ENCODE results near the gene MYCBP2. TPM values are rescaled to one million over a fixed set of nuclear protein-coding genes. Genes with fewer than 3 reads are reported as not detected.

Gene MYCBP2
- total RNA-seq, 1 experiment from 2014 or later, result 22.0 TPM

GRCh38 chr13:77026255-77026860 is 300.5 kb downstream of the MYCBP2 start:
- BruUV-seq (replicated peaks), result no TSS peak
- intact Hi-C loops (cut with micrococcal nuclease; ENCODE audit: unreplicated experiment), result no loop called here
- H3K36me3 Mint-ChIP-seq (ENCODE audit: insufficient read depth, unreplicated experiment), result peaks cover 15% of the 10 kb centered on the region
- H3K4me1 Mint-ChIP-seq (ENCODE audit: low read depth, unreplicated experiment), result peaks cover 8% of the 10 kb centered on the region
- peak overlapping the region; percentile 92 for H3K4me3 Mint-ChIP-seq (ENCODE audit: low read depth, unreplicated experiment)
- peak overlapping the region; percentile 81 for H3K27ac Mint-ChIP-seq (ENCODE audit: unreplicated experiment)
- DNase-seq, result peak; percentile 45
- CTCF ChIA-PET, result interaction anchor here (1.2 kb wide), 1 partner anchor 452 kb away, joined by 3 read pairs; no protein-coding TSS in a partner anchor
- no peaks in the 10 kb centered on the region for H3K27me3 Mint-ChIP-seq (ENCODE audit: unreplicated experiment)
- no peaks in the 10 kb centered on the region for H3K9me3 Mint-ChIP-seq (ENCODE audit: low read depth, unreplicated experiment)
- TF ChIP-seq CTCF (IDR thresholded peaks at IDR 0.05; ENCODE audit: unreplicated experiment), result no peak

- CTCF ChIA-PET, result no interaction called here
- DNase-seq, result no peak
- Mint-ChIP-seq H3K27me3 (ENCODE audit: unreplicated experiment) (no peaks in the 10 kb centered on the region), H3K9me3 (ENCODE audit: low read depth, unreplicated experiment) (no peaks in the 10 kb centered on the region), H3K4me1 (ENCODE audit: low read depth, unreplicated experiment) (peaks cover 5% of the 10 kb centered on the region), H3K27ac (ENCODE audit: unreplicated experiment) (no peak overlapping the region), H3K4me3 (ENCODE audit: low read depth, unreplicated experiment) (no peak overlapping the region), H3K36me3 (ENCODE audit: insufficient read depth, unreplicated experiment) (peaks cover 14% of the 10 kb centered on the region)
- intact Hi-C loops (cut with micrococcal nuclease; ENCODE audit: unreplicated experiment), result no loop called here
- no peak for TF ChIP-seq CTCF (IDR thresholded peaks at IDR 0.05; ENCODE audit: unreplicated experiment)
- BruUV-seq (replicated peaks), result no TSS peak
Observed at GRCh38 chr13:77022341-77022740, 304.6 kb downstream of the MYCBP2 start.

GRCh38 chr13:77019756-77020155 is 307.1 kb downstream of the MYCBP2 start:
- no peaks in the 10 kb centered on the region for H3K27me3 Mint-ChIP-seq (ENCODE audit: unreplicated experiment)
- no peak overlapping the region for H3K27ac Mint-ChIP-seq (ENCODE audit: unreplicated experiment)
- no peak overlapping the region for H3K4me3 Mint-ChIP-seq (ENCODE audit: low read depth, unreplicated experiment)
- no peak for TF ChIP-seq CTCF (IDR thresholded peaks at IDR 0.05; ENCODE audit: unreplicated experiment)
- H3K36me3 Mint-ChIP-seq (ENCODE audit: insufficient read depth, unreplicated experiment), result no peaks in the 10 kb centered on the region
- no TSS peak for BruUV-seq (replicated peaks)
- DNase-seq, result no peak
- H3K9me3 Mint-ChIP-seq (ENCODE audit: low read depth, unreplicated experiment), result no peaks in the 10 kb centered on the region
- CTCF ChIA-PET, result no interaction called here
- intact Hi-C loops (cut with micrococcal nuclease; ENCODE audit: unreplicated experiment), result no loop called here
- H3K4me1 Mint-ChIP-seq (ENCODE audit: low read depth, unreplicated experiment), result no peaks in the 10 kb centered on the region

GRCh38 chr13:77016888-77017623 is 309.8 kb downstream of the MYCBP2 start:
- CTCF ChIA-PET, result interaction anchor here (0.7 kb wide), 1 partner anchor 579 kb away, joined by 4 read pairs; no protein-coding TSS in a partner anchor
- no peaks in the 10 kb centered on the region for H3K27me3 Mint-ChIP-seq (ENCODE audit: unreplicated experiment)

More at GRCh38 chr13:77016888-77017623, 309.8 kb downstream of the MYCBP2 start:
- BruUV-seq (replicated peaks), result no TSS peak
- no peak for TF ChIP-seq CTCF (IDR thresholded peaks at IDR 0.05; ENCODE audit: unreplicated experiment)
- Mint-ChIP-seq H3K36me3 (ENCODE audit: insufficient read depth, unreplicated experiment) (no peaks in the 10 kb centered on the region), H3K4me1 (ENCODE audit: low read depth, unreplicated experiment) (no peaks in the 10 kb centered on the region), H3K27ac (ENCODE audit: unreplicated experiment) (no peak overlapping the region), H3K9me3 (ENCODE audit: low read depth, unreplicated experiment) (no peaks in the 10 kb centered on the region), H3K4me3 (ENCODE audit: low read depth, unreplicated experiment) (no peak overlapping the region)
- no peak for DNase-seq
- intact Hi-C loops (cut with micrococcal nuclease; ENCODE audit: unreplicated experiment), result no loop called here

Data from Calu3 (cell line).